ENCODE data around the gene LSM6. TPM values are rescaled to one million over a fixed set of nuclear protein-coding genes. Genes with fewer than 3 reads are reported as not detected.
A peak's percentile ranks its signal among the peaks of the same experiment; 100 is the strongest.

Gene LSM6
- 13.0 TPM for total RNA-seq
- long read RNA-seq, transcript LSM6-201 (4 exons, 2,259 nt) = major isoform, 15 of 20 reads
- long read RNA-seq, partial matches to known transcripts = 0 of 20 reads
- long read RNA-seq, other reads (novel, unspliced or antisense) = 2 of 20 reads

GRCh38 chr4:146175541-146176453, at the start of gene LSM6:
Gene LSM6, plus strand, starts transcription at chr4:146175718. Its CDS starts 7,204 bp downstream, at chr4:146182922.
- peak; percentile 99 for ATAC-seq
- intact Hi-C loops (cut with micrococcal nuclease) = no loop called here
- peak; percentile 92 for DNase-seq

- DNase-seq (no peak), ATAC-seq (no peak)
- intact Hi-C loops (cut with micrococcal nuclease) = no loop called here
Observed at GRCh38 chr4:146132445-146132844, 43.1 kb upstream of the LSM6 start.

- DNase-seq (no peak), ATAC-seq (peak; percentile 34)
- intact Hi-C loops (cut with micrococcal nuclease) = no loop called here
Observed at GRCh38 chr4:146134761-146135445, 40.6 kb upstream of the LSM6 start.

- intact Hi-C loops (cut with micrococcal nuclease) = no loop called here
- DNase-seq = no peak
- ATAC-seq = no peak
Observed at GRCh38 chr4:146135941-146136340, 39.6 kb upstream of the LSM6 start.

GRCh38 chr4:146142768-146143167, 32.8 kb upstream of the LSM6 start:
- intact Hi-C loops (cut with micrococcal nuclease) = no loop called here
- DNase-seq = no peak
- no peak for ATAC-seq

- ATAC-seq (no peak), DNase-seq (no peak)
- intact Hi-C loops (cut with micrococcal nuclease) = no loop called here
Observed at GRCh38 chr4:146143888-146144287, 31.6 kb upstream of the LSM6 start.

- DNase-seq = no peak
- no peak for ATAC-seq
- intact Hi-C loops (cut with micrococcal nuclease) = no loop called here
Observed at GRCh38 chr4:146146918-146147317, 28.6 kb upstream of the LSM6 start.

- intact Hi-C loops (cut with micrococcal nuclease) = no loop called here
- no peak for ATAC-seq
- no peak for DNase-seq
Observed at GRCh38 chr4:146148021-146148420, 27.5 kb upstream of the LSM6 start.

- no peak for DNase-seq
- ATAC-seq = no peak
- intact Hi-C loops (cut with micrococcal nuclease) = no loop called here
Observed at GRCh38 chr4:146154057-146154456, 21.5 kb upstream of the LSM6 start.

- no peak for DNase-seq
- intact Hi-C loops (cut with micrococcal nuclease) = no loop called here
- no peak for ATAC-seq
Observed at GRCh38 chr4:146155152-146155724, 20.3 kb upstream of the LSM6 start.

GRCh38 chr4:146158036-146158745, 17.3 kb upstream of the LSM6 start:
- DNase-seq (no peak), ATAC-seq (no peak)
- intact Hi-C loops (cut with micrococcal nuclease) = no loop called here

- DNase-seq (no peak), ATAC-seq (no peak)
- intact Hi-C loops (cut with micrococcal nuclease) = no loop called here
Observed at GRCh38 chr4:146159384-146160058, 16.0 kb upstream of the LSM6 start.

GRCh38 chr4:146161243-146161642, 14.3 kb upstream of the LSM6 start:
- intact Hi-C loops (cut with micrococcal nuclease) = no loop called here
- DNase-seq (no peak), ATAC-seq (no peak)

GRCh38 chr4:146165221-146165620, 10.3 kb upstream of the LSM6 start:
- no peak for ATAC-seq
- no peak for DNase-seq
- intact Hi-C loops (cut with micrococcal nuclease) = no loop called here

GRCh38 chr4:146165840-146166239, 9.7 kb upstream of the LSM6 start:
- intact Hi-C loops (cut with micrococcal nuclease) = no loop called here
- no peak for DNase-seq
- no peak for ATAC-seq

GRCh38 chr4:146170149-146170548, 5.4 kb upstream of the LSM6 start:
- ATAC-seq = no peak
- no peak for DNase-seq
- intact Hi-C loops (cut with micrococcal nuclease) = no loop called here

- no peak for ATAC-seq
- intact Hi-C loops (cut with micrococcal nuclease) = no loop called here
- no peak for DNase-seq
Observed at GRCh38 chr4:146176891-146177290, 1.4 kb downstream of the LSM6 start.

- intact Hi-C loops (cut with micrococcal nuclease) = no loop called here
- ATAC-seq (no peak), DNase-seq (no peak)
Observed at GRCh38 chr4:146178126-146178525, 2.6 kb downstream of the LSM6 start.
